DMS79 (cell line): ENCODE results near the gene ACAT2.
"Not testable (repeated sequence)": the region's sequence is repeated elsewhere in the genome, so short reads cannot be mapped to it uniquely, and the experiment has no call there.

Source experiments
- DNase-seq: peaks from one replicate; lab custom pipeline; 2025; lab: John Stamatoyannopoulos, UW

ACAT2 gene

GRCh38 chr6:159772196-159772595 is 10.4 kb downstream of the ACAT2 start:
- DNase-seq, result no peak

GRCh38 chr6:159777240-159777904 is 15.5 kb downstream of the ACAT2 start:
- DNase-seq, result no peak

- no peak for DNase-seq
Observed at GRCh38 chr6:159778131-159778530, 16.3 kb downstream of the ACAT2 start.

GRCh38 chr6:159778542-159779103 is 16.8 kb downstream of the ACAT2 start:
- no peak for DNase-seq

- no peak for DNase-seq
Observed at GRCh38 chr6:159788276-159788675, 26.4 kb downstream of the ACAT2 start.

GRCh38 chr6:159788753-159789376 is 27.0 kb downstream of the ACAT2 start:
- DNase-seq, result no peak

- DNase-seq, result peak; percentile 99
Observed at GRCh38 chr6:159789377-159790148, 27.7 kb downstream of the ACAT2 start, which contains the start of gene TCP1. Gene TCP1 (minus strand): TSS chr6:159789602. CDS start chr6:159789468, 134 bp downstream.

- peak; percentile 97 for DNase-seq
Observed at GRCh38 chr6:159790149-159790955, 28.5 kb downstream of the ACAT2 start, which contains the start of gene MRPL18. Gene MRPL18 (plus strand): TSS chr6:159790467. CDS start chr6:159790588, 121 bp downstream.

GRCh38 chr6:159790956-159791598 is 29.2 kb downstream of the ACAT2 start:
- no peak for DNase-seq

GRCh38 chr6:159794976-159795375 is 33.1 kb downstream of the ACAT2 start:
- not testable (repeated sequence) for DNase-seq

- DNase-seq, result no peak
Observed at GRCh38 chr6:159797554-159797953, 35.7 kb downstream of the ACAT2 start.

- no peak for DNase-seq
Observed at GRCh38 chr6:159800141-159800865, 38.5 kb downstream of the ACAT2 start, which contains the start of gene PNLDC1. Gene PNLDC1 (plus strand): TSS chr6:159800276. CDS start chr6:159800308, 32 bp downstream.

- DNase-seq, result no peak
Observed at GRCh38 chr6:159801935-159802334, 40.1 kb downstream of the ACAT2 start.

- no peak for DNase-seq
Observed at GRCh38 chr6:159804504-159804903, 42.7 kb downstream of the ACAT2 start.

- DNase-seq, result no peak
Observed at GRCh38 chr6:159805440-159806020, 43.7 kb downstream of the ACAT2 start.

- no peak for DNase-seq
Observed at GRCh38 chr6:159806021-159806458, 44.2 kb downstream of the ACAT2 start.

GRCh38 chr6:159807150-159807858 is 45.5 kb downstream of the ACAT2 start:
- DNase-seq, result no peak

- no peak for DNase-seq
Observed at GRCh38 chr6:159808647-159809046, 46.8 kb downstream of the ACAT2 start.

GRCh38 chr6:159809149-159809548 is 47.3 kb downstream of the ACAT2 start:
- no peak for DNase-seq
